EL (cell line): ENCODE results near the gene ZNF358.

ENCODE experiments used
- DNase-seq: peaks from one replicate; pipeline ENCODE4 v3.0.0-alpha.2; 2016

The ZNF358 gene

DNA sequence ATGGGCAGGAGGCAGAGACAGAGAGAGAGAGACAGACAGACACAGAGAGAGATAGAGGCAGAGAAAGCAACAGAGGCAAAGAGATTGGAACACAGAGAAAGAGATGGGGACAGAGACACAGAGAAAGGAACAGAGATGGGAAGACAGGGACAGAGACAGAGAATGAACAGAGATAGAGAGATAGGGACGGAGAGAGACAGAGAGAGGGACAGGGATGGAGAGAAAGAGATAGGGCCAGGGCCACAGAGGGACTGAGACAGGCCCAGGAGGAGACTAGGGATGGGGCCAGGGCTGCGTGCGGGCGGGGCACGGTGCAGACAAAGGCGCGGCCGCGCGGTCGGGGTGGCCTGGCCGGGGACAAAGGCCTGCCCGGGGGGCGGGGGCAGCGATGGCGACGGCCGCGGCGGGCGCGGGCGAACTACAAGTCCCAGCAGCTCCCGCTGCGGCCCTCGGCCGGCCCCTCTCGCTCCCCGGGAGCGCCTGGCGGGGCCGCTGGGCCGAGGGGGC, at the start of gene ZNF358:
Gene ZNF358, plus strand, starts transcription at position 459 of the 507 bp plus-strand sequence. CDS start 3,140 bp downstream, outside the sequence.
- peak; percentile 67 for DNase-seq

DNA sequence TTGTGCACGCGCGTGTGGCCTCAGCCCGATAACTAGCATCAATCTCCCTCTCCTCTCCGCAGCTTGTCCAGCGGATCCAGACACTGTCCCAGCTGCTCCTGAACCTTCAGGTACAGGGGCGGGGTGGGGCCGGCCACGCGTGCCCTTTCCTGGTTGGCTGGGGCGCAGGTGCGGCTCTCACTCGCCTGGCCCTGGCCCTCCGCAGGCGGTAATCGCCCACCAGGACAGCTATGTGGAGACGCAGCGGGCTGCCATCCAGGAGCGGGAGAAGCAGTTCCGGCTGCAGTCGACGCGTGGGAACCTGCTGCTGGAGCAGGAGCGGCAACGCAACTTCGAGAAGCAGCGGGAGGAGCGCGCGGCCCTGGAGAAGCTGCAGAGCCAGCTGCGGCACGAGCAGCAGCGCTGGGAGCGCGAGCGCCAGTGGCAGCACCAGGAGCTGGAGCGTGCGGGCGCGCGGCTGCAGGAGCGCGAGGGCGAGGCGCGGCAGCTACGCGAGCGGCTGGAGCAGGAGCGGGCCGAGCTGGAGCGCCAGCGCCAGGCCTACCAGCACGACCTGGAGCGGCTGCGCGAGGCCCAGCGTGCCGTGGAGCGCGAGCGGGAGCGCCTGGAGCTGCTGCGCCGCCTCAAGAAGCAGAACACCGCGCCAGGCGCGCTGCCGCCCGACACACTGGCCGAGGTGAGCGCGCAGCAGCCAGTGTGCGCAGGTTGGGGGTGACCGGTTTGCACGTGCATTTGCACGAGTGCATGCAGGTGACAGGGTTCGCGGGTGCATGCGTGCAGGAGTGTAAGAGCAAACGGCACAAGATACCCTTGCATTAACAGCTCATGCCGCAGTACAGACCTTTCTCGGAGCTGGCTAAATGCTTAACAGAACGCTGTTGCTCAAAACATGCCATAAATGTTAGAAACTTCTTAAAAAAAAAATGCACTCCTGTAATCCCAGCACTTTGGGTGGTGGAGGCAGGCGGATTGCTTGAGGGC, 48.6 kb upstream of the ZNF358 start:
- DNase-seq = no peak

DNA sequence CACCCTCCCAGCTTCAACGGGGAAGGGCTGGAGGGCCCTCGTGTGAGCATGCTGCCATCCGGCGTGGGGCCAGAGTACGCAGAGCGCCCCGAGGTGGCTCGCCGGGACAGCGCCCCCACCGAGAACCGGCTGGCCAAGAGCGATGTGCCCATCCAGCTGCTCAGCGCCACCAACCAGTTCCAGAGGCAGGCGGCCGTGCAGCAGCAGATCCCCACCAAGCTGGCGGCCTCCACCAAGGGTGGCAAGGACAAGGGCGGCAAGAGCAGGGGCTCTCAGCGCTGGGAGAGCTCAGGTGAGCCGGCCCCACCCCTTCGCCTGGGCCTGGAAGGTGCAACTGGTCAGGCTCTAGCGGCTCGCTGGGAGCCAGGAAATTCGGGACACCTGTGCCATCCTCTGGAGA, 47.1 kb upstream of the ZNF358 start:
- no peak for DNase-seq

DNA sequence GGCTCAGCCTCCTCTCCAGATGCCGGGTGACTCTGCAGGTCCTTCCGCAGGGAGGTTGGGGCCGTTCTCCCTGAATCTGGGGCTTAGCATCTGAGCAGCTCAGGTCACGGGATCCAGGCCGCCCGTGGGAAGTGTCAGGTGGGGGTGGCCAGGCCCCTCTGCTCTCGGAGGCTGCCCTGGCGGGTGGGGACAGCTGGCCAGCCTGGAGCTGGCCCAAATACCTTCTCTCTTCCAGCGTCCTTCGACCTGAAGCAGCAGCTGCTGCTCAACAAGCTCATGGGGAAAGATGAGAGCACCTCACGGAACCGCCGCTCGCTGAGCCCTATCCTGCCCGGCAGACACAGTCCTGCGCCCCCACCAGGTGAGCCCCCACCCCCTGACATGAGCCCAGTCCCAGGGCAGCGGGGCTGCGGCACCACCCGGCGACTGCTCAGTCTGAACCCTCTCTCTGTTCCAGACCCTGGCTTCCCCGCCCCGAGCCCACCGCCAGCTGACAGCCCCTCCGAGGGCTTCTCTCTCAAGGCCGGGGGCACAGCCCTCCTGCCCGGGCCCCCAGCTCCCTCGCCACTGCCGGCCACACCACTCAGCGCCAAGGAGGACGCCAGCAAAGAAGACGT, 46.1 kb upstream of the ZNF358 start:
- no peak for DNase-seq

DNA sequence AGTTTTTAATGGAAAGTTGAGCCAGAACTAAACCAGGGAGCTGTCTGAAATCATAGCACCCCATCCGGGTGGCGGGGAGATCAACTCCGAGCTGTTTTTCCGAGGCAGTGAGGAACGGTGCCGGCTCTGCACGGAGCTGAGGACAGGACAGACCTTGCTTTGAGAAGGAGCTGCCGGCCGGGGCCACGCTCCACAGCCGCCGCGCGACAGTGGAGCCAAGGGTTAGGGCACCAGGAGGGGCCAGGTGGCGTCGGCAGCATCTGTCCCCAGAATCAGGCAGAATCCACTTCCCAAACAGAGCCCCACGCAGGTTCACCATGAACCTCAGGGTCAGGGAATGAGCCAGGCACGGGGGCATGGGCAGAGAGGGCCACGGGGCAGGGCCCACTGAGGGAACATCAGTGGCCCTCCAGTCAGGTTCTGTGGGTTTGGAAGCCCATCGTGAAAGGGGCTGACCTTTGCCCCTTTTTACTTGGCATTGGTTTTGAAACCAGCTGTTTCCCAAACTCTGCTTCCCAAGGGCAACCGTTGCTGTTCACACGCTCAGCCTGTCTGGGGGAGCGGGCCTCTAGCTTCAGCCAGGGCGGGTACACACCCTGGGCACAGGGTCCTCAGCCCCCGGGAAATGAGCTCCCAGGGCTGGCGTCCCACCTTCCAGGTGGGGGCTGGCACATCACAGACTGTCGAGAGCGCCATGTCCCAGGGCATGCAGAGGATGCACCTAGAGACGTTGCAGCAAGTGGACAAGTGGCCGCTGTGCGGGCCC, 45.2 kb upstream of the ZNF358 start:
- DNase-seq = no peak

DNA sequence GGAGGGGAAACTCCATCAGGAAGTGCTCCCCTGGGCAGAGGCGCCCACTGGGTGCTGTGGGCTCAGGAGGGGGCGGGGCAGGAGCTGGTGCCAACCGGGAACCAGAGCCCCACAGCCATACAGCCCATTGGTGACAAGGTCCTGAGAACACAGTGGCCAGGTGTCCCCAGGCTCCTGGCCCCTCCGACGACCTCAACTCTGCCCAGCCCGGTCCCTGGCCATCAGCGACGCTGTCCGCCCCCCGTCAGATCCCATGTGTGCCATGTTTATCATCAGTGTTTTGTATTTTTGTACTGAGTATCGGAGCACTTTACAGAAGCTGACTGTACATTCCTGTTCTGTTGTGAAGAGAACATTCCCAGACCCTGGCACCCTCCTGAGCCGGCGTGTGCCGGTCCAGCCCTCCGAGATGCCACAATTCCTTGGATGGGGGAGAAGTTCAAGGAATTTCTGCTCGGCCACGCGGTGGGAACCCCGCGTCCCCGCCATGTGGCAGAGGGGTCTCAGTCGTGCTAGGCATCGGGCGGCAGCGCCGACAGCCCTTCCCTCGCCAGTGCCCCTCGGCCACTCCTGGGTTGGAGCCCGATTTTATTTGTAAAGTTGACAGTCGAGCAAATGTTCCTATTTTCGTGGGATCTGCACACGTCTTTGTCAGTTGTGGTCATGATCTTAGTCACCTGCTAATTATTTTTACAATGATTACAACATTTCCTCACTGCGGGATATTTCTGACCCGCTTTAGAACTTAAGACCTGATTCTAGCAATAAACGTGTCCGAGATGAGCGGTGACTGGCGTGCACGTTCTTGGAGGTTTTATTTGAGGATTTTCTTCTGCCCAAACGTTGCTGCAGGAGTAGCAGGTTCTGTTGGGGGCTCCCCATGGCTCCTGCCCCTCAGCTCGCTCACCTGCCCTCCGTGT, 43.9 kb upstream of the ZNF358 start:
- DNase-seq = no peak

DNA sequence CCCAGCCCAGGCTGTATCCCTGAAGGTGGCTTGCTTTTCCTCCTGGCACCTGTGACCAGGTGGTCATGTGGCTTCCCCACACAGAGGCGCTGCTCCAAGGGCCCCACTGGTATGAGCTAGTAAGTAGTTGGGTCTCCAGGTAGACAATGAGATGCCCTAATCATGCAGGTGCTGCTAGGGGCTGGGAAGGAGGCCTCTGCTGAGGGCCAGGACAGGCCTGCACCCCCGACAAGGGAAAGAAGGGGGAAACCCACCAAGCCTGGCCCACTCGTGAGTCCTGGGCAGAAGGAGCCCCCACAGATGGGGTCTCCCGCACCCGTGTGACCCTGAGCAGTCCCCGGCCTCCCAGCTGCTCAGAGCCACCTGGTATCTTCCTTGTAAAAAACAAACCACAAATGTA, 40.2 kb upstream of the ZNF358 start:
- no peak for DNase-seq

DNA sequence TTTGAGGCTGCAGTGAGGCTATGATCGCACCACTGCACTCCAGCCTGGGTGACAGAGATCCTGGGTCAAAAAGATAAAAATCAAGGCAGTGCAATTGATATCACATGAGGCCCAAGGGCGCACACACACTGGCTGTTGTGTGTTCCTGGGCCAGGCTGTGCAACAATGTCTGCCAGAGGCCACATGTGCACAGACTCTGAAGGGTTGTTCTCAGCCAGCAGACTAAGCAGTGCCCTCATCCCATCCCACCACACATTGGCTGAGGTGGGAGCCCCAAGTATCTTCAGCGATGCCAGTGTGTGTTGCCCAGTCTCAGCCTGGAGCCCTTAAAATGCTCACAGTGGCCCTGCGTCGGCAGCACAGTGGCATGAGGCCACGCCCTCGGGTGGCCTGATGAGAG, 39.7 kb upstream of the ZNF358 start:
- DNase-seq = no peak

DNA sequence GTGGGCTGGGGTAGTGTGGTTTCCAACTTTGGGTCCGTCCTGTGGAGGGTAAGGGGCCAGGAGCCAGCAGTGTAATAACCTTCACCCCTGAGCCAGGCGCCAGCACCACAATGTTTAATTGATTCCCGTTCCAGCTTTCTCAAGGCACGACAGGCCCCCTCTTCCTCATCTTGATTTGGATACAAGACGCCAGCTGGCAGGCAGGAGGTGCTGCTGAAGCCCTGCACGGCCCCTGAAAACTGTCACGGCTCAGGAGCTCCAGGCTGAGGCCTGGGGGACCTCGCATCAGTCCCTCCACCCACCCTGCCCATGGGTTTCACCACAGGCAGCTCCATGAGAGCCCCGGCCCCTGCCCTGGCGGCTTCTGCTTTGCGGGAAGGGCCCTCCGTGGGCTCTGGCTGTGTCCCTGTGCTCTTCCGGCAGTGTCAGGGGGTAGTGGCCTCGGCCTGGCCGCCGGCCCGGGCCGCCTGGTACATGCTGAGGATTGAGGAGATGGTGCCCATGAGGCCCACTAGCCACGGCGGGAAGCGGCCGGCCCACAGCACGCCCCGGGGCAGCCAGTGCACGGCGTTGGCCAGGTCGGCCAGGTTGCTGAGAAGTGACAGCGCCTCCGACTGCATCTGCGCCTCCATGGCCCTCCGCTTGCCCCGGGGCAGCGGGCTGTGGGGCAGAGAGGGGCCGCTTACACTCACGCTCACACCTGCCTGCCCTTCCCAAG, 39.0 kb upstream of the ZNF358 start:
- DNase-seq = no peak

DNA sequence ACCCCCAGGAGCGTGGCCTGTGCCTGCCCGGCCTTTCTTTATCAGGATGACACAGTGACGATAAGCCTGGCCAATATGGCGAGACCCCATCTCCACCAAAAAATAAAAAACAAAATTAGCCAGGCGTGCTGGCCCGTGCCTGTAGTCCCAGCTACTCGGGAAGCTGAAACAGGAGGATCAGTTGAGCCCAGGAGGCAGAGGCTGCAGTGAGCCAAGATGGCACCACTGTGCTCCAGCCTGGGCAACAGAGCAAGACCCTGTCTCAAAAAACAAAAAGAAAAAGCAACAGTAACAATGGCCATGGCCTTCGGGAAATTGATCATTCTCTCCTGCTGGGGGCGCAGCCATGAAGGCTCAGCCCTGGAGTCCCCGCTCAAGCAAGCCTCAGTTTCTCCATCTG, 38.1 kb upstream of the ZNF358 start:
- DNase-seq = no peak

DNA sequence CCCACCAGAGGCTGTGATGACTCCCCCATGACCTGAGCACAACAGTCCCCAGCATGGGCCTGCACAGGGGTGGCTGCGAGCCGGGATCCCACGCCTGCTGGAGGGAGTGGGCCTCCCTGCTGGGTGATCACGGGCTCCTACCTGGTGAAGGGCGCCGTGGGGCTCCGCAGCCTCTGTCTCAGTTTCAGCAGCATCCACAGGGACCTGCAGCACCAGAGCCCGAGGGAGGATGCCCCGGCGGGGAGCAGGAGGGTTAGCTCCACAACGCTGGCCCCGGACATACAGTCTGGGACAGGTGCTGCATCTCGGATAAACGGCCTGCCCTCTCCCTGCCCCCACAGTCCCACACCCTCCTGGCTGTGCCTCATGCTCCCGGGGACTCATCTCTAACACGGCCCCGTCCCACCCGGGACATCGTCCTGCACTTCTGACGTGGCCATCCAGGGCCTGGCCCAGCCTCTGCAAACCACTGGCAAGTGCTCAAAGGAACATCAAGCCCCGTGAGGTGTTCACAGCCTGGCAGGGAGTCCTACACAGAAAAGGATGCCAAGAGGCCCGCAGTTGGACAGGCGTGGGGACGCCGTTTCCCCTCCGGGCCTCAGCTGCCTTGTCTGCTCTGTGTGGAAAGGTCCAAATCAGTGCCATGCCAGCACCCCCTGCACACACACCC, 37.6 kb upstream of the ZNF358 start:
- no peak for DNase-seq

DNA sequence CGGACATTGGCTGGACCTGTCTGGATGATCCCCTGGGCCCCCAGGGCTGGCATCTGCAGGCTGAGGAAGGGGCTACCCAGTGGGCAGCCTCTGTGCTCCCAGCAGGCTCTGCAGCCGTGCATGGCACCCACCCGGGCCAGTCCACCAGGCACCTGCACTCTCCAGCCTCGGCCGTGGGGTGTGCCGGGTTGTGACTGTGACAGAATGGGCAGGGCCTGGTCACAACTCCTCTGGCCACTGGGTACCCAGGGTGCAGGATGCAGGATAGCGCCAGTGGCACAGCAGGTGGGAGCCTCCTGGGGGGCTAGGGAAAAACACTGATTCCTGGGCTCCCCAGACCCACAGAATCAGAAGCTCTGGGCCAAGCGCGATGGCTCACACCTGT, 37.1 kb upstream of the ZNF358 start:
- DNase-seq = no peak

DNA sequence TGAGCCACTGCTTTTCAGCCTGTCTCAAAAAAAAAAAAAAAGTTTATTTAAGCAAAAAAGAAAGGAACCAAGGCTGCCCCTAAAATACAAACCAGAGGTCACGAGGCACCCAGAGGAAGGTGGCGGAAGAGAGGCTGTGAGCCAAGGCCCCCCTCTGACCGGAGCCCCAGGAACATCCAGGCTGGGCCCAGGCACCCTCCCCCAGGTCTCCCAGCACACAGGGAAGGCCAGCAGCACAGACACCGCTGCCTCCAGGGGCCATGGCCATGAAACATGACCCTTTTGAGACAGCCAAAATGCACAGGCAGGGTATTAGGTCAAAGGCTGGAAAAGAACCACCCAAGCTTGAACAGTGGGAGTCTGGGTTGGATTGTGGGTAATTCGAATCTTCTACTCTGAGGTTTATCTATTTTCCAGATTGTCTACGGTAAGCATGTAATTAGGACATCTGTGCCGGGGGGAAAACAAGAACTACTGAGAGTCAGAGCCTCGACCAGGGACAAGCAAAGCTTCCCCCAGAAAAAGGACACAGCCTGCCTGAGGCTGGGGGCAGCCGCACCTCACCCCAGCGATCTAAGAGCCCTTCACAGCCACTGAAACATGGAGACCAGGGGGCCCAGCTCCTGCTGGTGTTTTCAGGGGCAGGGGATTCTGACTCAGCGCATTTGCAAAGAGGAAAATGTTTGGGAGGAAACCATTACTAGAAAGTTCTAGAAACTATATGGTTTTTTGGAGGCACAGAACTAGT, 35.5 kb upstream of the ZNF358 start:
- DNase-seq = no peak

DNA sequence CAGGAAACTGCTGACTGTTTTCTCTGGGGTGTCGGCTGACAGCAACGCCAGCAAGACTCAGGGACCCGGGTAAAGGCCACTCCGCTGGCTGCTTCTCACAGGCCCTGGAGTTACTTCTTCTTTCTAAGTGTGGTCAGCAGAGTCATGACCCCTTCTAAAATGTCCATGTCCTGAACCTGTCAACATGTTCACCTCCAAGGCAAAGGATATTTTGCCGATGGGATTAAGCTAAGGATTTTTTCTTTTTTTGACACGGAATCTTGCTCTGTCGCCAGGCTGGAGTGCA, 35.0 kb upstream of the ZNF358 start:
- DNase-seq = no peak

DNA sequence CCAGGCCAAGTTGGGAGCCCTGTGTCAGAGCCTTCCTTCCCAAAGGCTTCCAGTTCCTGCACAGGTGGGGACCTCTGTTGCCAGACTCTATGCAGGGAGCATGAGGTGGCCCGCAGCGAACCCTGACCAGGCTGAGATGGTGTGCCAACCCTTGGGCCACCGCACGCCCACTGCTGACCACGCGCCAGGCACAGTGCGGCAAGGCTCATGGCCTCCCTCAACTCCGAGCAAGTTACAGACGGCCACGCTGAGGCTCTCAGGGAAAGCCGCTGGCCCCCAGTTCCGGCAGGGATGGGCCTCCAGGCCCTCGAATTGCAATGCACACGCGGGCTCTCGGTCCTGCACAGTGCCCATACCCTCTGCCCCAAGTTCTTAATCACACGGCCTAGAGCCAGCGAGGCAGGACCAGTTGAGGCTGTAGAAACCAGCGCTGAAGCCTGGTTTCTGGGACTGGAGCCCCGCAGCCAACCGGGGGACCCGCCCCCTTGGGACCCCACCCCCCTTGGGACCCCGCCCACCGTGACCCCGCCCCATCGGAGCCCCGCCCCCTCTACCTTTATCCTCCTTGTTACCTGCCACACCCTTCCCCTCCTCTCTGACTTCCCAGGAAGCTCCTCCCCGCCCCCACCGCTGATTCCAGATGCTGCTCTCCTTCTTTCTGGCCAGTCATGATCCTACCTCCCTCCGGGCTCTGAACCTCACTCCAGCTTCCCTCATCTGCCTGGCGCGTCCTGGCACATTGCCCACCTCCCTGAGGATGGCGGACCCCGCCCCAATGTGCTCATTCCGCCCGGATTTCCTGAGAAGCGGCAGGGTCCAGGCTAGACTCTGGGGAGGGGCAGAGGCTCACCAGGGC, 33.1 kb upstream of the ZNF358 start:
- no peak for DNase-seq

DNA sequence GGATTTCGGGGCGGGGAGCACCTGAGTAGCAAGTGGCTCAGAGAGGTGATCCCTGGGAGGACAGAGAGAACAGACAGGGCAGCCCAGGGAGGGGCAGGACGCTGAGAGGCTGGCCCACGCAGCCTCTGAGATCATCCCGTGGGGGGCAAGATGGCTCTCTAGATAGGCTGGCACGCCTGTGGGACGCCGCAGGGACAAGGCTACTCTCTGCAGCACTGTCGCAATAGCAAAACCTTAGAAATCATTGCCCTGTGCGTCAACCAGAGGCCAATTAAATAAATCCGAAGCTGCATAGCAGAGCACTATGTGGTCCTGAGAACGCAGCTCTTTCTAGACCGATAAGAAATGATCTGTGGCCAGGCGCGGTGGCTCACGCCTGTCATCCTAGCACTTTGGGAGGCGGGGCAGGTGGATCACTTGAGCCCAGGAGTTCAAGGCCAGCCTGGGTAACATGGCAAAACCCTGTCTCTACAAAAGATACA, 32.1 kb upstream of the ZNF358 start:
- no peak for DNase-seq

DNA sequence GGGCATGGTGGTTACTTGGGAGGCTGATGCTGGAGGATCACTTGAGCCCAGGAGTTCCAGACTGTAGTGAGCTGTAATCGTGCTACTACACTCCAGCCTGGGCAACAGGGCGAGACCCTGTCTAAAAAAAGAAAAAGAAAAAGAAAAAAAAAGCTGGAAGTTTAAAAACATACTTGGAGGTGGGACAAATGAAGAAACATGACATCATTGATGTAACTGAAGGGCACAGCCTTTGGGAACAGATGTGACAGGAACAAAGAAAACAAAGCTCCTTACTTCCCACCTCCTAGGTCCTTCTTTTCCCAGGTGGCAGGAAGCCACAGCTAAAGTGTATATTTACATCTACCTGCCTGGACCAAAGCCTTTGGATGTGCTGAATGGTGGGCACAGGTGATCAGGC, 29.0 kb upstream of the ZNF358 start:
- DNase-seq = no peak

DNA sequence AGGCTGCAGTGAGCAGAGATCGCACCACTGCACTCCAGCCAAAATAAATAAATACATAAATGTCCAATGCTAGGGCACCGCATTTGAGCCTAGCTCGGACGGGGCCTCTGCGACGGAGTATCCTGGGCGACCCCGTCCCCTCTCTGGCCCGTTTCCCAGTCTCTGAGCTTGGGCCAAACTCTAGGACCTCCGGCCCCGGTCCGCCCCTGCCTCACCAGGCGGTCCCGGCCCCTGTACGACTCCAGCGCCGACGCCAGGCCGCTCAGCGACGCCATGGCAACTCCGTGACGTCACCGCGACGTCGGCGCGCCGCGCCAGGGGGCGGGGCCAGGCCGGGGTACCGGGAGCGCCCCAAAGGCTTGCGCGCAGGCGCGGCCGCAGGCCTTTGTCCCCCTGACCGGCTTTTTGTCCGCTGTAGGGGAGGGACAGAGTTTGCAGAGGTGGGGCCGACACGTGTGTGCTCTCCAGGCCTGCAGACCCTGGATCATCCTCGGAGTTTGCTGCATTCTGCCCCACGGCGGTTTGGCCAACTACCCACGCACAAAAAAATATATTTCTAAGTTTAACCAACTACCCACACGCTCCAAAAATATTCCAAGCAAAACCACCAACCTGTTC, 27.1 kb upstream of the ZNF358 start, which contains the start of gene PEX11G:
Gene PEX11G, minus strand, starts transcription at position 300 of the 618 bp plus-strand sequence. Its CDS starts 25 bp downstream, at position 275.
- peak; percentile 85 for DNase-seq

DNA sequence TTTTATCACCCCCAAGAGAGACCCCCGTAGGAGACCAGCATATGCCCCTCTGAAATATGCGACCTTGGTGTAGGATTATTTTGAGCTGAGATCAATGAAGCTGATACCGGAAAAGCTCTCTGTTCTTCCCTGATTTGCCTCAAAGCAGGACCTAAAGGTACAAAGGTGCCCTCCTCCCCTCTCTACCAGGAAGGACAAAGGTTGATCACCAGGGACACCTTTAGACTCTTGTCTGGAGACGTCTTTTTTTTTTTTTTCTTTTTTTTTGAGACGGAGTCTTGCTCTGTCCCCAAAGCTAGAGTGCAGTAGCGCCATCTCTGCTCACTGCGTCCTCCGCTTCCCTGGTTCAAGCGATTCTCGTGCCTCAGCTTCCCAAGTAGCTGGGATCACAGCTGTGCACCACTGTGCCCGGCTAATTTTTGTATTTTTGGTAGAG, 26.3 kb upstream of the ZNF358 start:
- DNase-seq = no peak
